Right ventricle myocardium inferior (tissue), 1 donor: ENCODE results near the gene DAPL1. TPM values are rescaled to one million over a fixed set of nuclear protein-coding genes. Genes with fewer than 3 reads are reported as not detected.
"Not testable (repeated sequence)": the region's sequence is repeated elsewhere in the genome, so short reads cannot be mapped to it uniquely, and the experiment has no call there.

Experiments used
- ATAC-seq: fragments of 200-7000 bp; cut with Tn5 transposase; one replicate; pipeline ENCODE4 v1.9.1; 2020; ENCODE audit warnings: mild to moderate bottlenecking, moderate library complexity
- DNase-seq: peaks from one replicate; pipeline ENCODE4 v3.0.0; 2021; ENCODE audit errors: missing footprints
- intact Hi-C: fragments of 100-400 bp; cut with DNase I; formaldehyde crosslinking; loops from one replicate; pipeline ENCODE4 v1.11.0; 2022
- total RNA-seq: library from RNA; stranded (reverse); fragmentation: NEBNext Ultra II Directional; extraction: Animal tissue kit (Norgen Biotek cat#: 25700); gene quantifications from one replicate; pipeline ENCODE4 v1.2.1, GENCODE V29; 2021
- donor health status: DM: no; HTN: yes; CAD: no; lungs with severe emphysema.

DAPL1 gene
- total RNA-seq, 1 donor from 2014 or later = not detected

DNA sequence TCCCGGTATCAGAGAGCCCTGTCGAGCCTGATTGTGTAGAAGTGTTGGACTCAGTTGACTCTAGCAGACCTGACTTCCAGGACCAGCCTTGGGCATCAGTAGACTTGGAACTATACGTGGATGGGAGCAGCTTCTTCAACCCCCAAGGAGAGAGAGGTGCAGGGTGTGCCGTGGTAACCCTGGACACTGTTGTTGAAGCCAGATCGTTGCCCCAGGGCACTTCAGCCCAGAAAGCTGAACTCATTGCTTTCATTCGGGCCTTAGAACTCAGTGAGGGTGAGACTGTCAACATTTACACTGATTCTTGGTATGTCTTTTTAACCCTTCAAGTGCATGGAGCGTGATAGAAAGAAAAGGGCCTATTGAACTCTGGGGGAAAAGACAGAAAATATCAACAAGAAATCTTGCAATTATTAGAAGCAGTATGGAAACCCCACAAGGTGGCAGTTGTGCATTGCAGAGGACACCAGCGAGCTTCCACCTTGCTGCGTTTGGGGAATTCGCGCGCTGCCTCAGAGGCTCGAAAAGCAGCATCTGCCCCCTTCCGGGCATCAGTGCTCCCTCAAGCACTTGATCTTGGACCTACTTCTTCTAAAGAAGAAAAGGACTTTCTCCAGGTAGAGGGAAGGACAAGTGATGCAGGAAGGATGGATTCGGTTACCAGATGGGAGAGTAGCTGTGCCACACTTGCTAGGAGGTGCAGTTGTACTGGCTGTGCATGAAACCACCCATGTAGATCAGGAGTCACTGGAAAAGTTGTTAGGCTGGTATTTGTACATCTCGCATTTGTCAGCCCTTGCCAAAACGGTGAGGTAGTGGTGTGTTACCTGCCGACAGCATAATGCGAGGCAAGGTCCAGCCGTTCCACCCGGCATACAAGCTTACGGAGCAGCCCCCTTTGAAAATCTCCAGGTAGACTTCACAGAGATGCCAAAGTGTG, 53.2 kb downstream of the DAPL1 start:
- DNase-seq, ATAC-seq, intact Hi-C loops: not testable (repeated sequence)

DNA sequence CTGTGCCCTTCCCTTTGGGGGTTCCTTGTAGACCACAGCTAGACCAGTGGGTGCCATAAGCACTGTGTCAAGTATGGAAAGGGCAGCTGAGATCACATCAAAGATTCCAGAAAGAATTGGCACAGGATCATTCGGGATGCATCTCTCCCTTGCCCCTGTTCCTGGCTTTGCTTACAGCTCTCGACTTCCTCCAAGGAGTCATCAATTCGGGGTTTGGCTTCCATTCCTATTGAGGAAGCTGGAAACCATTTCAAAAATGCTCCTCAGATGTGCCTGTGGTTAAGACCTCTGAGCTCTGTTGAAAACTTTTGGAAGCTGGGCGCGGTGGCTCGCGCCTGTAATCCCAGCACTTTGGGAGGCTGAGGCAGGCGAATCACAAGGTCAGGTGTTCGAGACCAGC, 65.1 kb downstream of the DAPL1 start:
- ATAC-seq, DNase-seq, intact Hi-C loops: not testable (repeated sequence)

DNA sequence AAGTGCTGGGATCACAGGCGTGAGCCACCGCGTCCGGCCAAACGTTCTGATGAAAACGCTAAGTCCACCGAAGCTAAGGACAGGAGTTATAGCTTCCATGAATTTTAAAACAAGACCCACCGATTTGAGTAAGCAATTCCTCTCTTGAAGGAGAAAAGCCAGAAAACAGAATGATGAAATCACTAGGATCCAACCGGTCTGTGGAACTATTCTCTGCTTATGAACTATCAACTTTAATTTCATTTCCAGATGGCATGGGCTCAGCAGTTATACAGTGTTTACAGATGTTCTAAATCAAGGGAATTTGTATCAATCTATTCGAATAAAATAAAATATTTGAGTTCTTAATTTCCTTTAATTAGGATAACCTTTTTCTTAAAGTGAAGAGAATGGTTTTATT, 66.5 kb downstream of the DAPL1 start:
- ATAC-seq, intact Hi-C loops, DNase-seq: not testable (repeated sequence)

DNA sequence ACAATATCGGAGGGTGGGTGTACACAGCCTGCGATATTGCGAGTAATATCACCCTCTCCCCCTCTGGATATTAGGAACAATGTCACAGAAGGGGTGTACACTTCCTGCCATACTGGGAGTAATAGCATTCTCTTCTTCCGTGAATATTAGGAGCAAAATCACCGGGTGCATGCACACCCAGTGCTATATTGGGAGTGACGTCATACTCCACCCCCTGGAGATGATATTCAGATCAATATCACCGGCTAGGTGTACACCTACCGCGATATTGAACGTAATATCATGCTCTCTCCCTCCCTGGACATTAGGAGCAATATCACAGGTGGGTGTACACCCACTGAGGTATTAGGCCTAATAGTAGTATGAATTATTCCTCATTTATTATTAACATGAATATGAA, 70.4 kb downstream of the DAPL1 start:
- intact Hi-C loops, ATAC-seq, DNase-seq: not testable (repeated sequence)

Other genes with a start within 250 kb of the DAPL1 start
- gene TANC1, start 173.3 kb downstream of the DAPL1 start, total RNA-seq = 62.4 TPM